PC-3 (cell line): ENCODE measurements around the gene NRG3.
"Not testable (repeated sequence)": the region's sequence is repeated elsewhere in the genome, so short reads cannot be mapped to it uniquely, and the experiment has no call there.

Experiments used
- CTCF ChIP-seq: fragments of 300-600 bp; sonication (generic); conservative IDR thresholded peaks from 2 replicates; pipeline ENCODE4 v1.5.1; 2017; ENCODE audit warnings: antibody characterized with exemption, low read depth, mild to moderate bottlenecking, low read length
- EZH2phosphoT487 ChIP-seq: fragments of 300-600 bp; sonication (generic); IDR thresholded peaks from 2 replicates; pipeline ENCODE4 v1.6.1; 2018; ENCODE audit warnings: mild to moderate bottlenecking, antibody characterized with exemption, low read length, borderline replicate concordance

GRCh38 chr10:82677932-82678331 lies 802.9 kb downstream of the NRG3 start:
- not testable (repeated sequence) for TF ChIP-seq CTCF, EZH2phosphoT487
